ENCODE results near the gene LSM14A.

Gene LSM14A

DNA sequence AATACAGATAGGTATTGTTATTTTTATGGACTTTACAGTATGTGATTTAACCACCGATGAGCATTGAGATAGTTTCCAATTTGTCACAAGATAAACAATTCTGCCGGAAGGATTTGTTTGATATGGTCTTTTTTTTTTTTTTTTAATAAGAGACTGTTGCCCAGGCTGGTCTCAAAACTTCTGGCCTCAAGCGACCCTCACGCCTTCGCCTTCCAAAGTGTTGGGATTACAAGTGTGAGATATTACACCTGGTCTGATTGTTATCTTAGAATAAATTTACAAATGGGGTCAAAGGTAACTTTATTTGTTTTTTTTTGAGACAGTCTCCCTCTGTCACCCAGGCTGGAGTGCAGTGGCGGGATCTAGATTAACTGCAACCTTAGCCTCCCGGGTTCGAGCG, 83.2 kb downstream of the LSM14A start:
- no peak for DNase-seq (ENCODE audit: low read depth)

DNA sequence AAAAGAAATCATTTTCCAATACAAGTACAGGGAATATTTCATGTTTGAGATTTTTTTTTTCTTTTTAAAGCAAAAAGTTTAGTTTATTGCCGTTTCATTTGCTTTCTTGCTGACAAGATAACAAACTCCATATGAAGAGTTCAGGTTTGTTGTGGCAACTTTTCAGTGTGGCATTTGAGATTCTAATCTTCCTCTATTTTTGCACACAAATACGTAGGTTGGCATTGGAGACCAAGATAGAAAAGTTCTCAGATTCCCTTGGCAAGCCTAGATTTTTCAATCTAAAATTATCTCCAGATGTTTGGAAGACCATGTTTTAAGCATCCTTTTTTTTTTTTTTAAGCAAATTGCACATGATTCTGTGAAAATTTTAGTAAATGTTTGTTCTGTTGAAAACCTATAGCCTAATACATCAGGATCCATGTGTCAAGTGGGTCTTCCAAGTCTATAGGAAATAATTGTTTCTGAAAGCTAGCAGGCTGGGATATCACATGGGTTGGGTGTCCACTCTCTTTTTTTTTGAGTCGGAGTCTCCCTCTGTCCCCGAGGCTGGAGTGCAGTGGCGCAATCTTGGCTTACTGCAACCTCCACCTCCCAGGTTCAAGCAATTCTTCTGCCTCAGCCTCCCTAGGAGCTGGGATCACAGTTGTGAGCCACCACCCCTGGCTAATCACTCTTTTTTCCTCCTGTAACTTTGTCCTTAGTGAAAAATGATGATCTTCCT, 84.7 kb downstream of the LSM14A start:
- no peak for DNase-seq (ENCODE audit: low read depth)

DNA sequence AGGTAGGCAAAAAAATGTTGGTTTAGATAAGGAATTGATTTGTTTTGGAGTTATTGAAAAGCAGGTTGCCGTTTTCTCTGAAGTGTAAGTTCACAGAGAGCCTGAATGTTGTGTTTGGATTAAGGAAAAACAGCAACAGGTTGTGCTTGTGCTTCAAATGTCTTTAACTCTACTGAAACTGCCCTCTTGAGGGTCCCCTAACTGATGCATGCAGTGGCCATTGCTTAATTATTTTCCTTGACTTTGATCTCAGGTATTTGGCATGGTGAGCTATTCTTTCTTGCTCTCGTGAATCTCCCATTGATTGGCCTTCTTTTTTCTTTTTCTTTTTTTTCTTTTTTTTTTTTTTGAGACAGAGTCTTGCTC, 85.2 kb downstream of the LSM14A start:
- DNase-seq (ENCODE audit: low read depth): no peak

DNA sequence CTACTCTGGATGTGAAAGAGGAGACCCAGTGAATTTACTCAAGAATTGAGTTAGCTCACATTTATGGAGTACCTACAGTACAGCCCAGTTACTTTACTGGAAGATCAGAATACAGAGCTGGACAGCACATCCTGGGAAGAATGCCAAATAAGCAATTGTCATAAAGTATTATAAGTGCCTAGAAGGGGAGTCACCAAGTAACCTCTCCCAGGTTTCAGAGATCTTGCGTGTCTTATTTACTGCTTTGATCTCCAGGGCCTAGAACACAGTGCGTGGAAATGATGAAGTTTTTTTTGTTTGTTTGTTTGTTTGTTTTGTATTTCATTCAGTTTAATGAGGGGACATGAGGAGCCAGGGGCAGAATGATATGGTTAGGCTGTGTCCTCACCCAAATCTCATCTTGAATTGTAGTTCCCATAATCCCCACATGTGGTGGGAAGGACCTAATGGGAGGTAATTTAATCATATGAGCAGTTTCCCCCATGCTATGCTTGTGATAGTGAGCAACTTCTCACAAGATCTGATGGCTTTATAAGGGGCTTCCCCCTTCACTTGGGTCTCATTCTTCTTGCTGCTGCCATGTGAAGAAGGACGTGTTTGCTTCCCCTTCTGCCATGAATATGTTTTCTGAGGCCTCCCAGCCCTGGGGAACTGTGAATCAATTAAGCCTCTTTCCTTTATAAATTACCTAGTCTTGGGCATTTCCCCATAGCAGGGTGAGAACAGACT, 87.2 kb downstream of the LSM14A start:
- DNase-seq (ENCODE audit: low read depth): no peak

DNA sequence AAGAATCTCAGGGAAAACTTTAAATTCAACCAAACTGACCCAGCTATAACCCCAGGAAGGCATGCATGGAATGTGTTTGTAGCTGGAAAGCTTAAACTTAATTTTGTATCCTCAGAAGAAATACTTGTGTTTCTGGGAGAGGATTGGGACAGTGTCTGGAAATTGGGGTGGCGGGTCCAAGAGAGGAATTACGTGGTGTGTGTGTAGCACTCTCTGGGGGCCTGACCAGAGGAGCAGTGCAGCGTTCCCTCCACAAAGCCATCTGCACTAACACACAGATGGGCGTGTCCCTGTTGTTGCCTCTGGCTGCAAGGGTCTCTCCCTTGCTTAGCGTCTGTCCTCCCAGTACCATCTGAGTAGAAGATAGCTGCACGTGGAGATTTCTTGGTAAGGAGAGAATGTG, 88.5 kb downstream of the LSM14A start:
- DNase-seq (ENCODE audit: low read depth): no peak

DNA sequence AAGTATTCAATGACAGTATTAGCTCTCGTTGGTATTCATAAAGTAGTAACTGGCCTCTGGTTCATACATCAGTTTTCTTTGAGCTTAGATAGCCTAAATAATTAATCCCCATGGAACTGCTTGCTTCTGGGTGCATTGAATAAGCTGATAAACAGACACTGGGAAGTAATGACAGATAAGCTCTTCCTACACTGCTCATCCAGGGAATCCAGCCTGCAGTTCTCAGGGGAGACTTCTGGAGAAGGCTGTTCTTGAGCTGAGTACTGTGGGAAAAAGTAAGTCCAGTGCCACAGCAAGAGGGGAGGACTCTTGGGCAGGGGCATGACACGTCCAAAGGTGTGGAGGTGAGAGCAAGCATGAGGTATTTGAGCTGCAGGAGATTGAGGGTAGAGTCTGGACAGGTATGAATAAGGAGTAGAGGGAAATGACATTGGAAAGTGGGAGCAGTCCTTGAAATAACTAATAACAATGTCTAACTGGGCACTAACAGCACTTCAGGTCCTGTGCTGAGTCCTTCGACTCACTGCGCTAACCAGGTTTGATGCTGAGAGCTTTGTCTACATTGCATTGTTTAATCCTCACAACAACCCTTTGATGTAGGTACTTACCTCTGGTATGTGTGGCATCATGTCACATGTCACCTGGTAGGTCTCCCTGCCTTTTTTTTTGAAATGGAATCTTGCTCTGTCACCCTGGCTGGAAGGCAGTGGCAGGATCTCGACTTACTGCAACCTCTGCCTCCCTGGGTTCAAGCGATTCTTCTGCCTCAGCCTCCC, 89.2 kb downstream of the LSM14A start:
- DNase-seq (ENCODE audit: low read depth): no peak

DNA sequence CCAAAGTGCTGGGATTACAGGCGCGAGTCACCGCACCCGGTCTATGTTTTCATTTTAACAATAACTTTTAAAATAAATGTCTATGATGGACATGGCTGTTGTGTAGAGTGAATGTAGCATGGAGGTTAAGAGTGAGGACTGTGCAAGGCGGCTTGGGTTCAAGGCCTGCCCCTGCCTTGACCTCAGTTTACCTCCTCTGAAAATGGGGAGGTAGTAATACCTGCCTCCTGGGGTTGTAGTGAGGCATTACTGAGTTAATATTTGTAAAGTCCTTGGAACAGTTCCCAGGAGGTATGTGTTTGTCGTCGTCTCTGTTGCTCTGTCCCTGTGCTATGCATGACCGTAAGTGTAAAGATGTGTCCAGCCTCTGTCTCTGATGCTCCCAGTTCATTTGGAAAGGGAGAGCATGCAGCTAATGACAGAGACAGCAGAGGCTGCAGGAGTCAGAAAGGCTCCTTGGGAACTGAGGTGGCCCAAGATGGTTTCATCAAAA, 91.5 kb downstream of the LSM14A start:
- DNase-seq (ENCODE audit: low read depth): no peak

DNA sequence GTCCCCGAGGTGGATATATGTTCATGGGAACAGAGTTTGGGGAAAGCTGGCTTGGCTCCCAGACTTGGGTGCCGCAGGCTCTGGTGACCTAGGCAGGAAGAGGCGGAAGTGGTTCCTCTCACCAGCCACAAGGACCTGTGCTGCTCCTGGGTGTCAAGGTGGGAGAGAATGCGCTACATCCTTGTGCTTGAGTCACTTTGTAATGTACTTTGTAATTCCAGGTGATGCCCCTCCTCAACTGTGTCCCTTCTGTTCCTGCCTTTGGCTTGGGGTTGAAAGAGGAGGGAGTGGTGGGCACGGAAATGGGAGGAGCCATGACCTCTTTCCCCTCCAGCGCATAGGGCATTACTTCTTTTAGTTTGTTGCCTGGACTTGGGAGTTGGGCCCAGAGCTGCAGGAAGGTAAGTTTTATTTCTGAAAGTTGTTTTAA, 92.9 kb downstream of the LSM14A start:
- DNase-seq (ENCODE audit: low read depth): no peak

DNA sequence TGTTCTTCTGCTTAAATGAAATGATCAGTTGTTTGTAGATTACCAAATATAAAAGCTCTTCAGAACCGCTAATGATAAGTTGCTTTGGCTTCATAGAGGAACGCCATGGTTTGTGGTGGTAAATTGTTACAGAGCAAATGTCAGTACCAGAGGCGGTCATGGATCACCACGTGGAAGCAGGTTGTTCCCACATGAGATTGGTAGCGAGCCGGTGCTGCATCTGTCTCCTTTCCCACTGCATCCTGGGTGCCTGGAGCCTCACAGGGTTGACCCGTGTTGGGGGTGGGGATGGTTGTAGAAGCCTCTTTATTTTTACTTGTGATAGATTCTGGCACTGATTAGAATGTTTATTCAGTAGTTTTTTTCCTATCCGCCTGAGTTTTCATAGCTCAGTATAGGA, 96.8 kb downstream of the LSM14A start:
- DNase-seq (ENCODE audit: low read depth): no peak

DNA sequence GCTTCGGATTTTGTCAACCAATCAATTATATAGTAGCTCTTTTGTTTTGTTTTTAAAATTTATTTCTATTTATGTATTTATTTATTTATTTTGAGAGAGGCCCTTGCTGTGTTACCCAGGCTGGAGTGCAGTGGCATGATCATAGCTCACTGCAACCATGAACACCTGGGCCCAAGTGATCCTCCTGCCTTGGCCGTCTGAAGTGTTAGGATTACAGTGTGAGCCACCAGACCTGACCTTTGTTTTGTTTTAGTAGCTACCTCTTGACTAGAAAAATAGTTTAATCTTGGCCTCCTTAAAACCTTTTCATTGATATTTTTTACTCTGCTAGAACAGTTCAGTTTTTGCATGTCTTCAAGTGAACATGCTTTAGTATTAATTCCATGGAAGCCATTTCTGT, 97.2 kb downstream of the LSM14A start:
- no peak for DNase-seq (ENCODE audit: low read depth)

DNA sequence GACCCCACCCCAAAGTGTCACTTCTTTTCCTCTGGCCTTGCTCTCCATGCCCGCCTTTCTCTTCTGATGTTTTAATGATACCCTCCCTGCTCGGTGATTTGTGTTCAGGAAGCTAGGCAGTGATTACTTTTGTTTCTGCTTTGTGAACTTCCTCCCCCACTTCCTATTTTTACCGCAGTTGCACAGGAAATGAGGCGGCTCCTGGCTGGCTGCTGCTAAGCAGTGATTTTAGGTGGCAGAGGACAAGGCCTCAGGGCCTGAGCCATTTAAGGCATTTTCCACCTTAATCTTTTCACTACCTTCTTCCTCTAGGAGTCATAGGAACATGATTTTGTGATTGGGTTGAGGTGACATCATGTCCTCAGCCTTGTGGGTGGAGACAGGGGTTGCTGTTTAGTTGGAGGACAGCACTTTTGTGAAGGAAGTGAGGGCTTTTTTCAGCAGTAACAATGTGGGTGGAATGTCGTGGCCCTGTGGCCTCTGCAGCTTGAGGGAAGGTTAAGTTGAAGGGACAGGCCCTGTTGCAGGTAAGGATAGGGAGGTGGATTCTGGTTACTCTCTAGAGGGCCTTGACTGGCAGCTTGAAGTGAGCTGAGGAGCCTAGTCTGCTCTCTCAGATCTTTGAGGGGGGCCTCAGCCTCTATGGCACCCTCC, 97.8 kb downstream of the LSM14A start:
- no peak for DNase-seq (ENCODE audit: low read depth)

DNA sequence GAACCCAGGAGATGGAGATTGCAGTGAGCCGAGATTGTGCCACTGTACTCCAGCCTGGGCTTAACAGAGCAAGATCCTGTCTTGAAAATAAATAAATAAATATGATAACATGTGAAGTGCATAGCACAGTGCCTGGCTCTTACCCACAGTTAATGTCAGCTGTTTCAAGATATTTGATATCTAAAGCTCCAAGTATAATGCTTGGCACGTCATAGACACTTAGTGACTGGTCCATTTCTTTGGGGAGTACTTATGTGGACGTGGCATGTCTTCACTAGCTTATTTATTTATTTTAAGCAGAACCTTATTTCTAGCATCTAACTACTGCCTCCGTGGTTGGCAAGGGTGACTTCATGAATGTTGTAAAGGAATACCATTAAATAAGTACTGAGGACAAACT, 100.8 kb downstream of the LSM14A start:
- no peak for DNase-seq (ENCODE audit: low read depth)

DNA sequence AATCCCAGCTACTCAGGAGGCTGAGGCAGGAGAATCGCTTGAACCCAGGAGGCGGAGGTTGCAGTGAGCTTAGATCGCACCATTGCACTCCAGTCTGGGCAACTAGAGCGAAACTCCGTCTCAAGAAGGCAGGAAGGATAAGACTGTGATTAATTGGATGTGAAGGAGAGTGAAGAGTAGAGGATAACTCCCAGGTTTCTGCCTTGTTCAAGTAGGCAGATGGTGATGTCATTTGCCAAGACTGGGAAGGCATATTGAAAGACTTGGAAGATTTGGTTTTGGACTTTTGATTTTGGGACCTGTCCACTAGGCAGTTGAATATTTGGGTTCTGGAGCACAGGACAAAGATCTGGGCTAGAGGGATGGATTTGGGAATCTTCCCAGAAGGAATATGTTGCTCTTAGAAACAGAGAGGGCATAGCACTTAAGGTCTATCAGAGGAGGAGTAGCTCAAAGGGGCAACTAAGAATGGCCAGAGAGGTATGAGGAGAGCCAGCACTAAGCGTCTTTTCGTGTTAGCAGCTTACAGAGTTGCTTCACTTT, 102.1 kb downstream of the LSM14A start:
- no peak for DNase-seq (ENCODE audit: low read depth)

DNA sequence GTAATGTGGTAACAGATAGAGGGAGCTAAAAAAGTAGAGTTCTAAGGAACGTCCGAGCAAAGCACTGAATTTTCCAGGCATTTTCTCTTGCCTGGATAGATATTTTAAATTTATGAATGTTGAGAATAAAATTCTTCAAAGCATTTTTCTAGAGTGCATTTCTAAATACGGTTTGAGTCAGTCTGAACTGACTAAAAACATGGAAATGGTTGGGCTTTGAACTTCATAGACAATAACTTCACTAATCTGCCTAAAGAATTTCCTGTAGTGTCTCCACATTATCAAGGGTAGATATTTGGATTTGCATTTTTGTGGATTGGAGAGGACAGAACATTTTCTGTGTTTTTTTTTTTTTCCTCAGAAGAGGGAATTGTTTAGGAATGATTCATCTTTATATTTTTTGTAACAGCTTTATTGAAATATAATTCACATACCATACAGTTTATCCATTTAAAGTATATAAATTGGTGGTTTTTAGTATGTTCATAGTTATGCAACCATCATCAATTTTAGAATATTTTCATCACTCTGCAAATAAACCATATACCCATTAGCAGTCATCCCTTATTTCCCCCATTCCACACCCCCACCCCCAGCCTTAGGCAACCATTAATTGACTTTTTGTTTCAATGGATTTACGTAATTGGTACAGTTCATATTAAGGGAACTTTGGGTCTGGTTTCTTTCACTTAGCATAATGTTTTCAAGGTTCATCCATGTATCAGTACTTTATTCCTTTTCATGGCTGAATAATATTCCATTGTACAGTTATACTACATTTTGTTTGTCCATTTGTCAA, 102.7 kb downstream of the LSM14A start:
- DNase-seq (ENCODE audit: low read depth): no peak

DNA sequence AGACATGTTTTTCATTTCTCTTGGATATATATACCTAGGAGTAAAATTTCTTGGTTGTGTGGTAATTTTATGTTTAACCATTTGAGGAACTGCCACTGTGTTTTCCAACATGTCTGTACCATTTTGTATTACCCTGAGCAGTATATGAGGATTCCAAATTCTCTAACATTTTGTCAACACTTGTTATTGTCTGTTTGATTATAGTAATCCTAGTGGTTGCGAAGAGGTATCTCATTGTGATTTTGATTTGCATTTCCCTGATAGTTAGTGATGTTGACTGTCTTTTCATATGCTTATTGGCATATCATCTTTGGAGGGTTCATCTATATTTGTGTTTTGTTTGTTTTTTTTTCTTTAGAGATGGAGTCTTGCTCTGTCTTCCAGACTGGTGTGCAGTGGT, 103.4 kb downstream of the LSM14A start:
- DNase-seq (ENCODE audit: low read depth): no peak

DNA sequence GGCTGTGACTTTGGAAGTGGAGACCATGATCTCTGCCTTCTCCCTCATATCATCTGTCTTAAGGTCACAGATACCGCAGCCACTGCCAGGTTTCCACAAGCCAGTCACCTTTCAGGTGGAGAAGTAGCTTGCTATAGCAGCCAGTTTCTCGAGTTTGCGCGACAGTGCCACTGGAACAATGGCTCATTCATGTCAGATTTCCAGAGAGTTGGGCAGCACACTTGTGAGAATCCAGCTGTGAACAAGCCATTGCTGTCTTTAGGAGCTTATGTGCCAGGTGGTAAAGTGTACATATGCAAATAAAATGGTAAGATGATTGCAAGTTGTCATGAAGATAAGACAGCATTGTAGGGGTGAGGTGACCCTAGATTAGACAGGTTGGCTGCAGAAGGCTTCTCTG, 104.3 kb downstream of the LSM14A start:
- DNase-seq (ENCODE audit: low read depth): no peak

DNA sequence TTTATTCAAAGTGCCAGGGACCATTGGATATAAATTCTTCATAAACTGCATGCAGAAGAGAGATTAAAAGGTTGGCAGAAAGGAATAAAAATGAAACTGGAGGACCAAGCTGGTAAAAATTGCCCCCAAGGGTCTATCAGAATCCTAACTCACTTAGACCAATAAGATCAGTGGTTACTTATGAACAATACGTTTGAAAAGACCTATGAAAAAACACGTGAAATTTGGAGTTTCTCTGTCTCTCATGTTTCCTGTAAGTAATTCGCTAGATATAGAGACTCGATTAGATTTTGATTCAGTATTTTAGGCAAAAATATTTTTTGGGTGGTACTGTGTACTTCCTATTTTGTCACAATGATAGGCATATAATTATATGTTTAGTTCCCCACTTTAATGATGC, 104.9 kb downstream of the LSM14A start:
- DNase-seq (ENCODE audit: low read depth): no peak

DNA sequence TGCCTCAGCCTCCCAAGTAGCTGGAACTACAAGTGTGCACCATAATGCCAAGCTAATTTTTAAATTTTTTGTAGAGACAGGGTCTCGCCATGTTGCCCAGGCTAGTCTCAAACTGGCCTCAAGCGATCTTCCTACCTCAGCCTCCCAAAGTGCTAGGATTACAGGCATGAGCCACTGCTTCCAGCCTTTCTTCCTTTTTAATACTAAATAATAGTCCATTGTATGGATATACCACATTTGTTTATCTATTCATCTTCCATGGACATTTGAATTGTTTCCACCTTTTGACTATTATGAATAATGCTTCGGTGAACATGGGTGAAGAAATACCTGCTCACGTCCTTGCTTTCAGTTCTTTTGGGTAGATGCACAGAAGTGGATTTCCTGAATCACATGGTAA, 106.5 kb downstream of the LSM14A start:
- DNase-seq (ENCODE audit: low read depth): no peak
